Calu3 (cell line): ENCODE measurements around the gene CACNA1C. TPM values are rescaled to one million over a fixed set of nuclear protein-coding genes. Genes with fewer than 3 reads are reported as not detected.

Experiments used
- BruUV-seq: library from RNA; stranded (reverse); fragments of 400-500 nt; replicated peaks from 2 replicates; lab custom pipeline; 2021; lab: Mats Ljungman, UMichigan
- CTCF ChIA-PET: fragments of 300-600 bp; sonication (Branson Sonifier 250); formaldehyde crosslinking; loops from one replicate; lab custom pipeline; 2022; ENCODE audit warnings: antibody characterized with exemption; lab: Charles Lee
- DNase-seq: peaks from one replicate; pipeline ENCODE4 v3.0.0; 2022
- H3K27ac Mint-ChIP-seq: one replicate; pipeline ENCODE4 v1.8.0; 2022; ENCODE audit warnings: mixed read lengths; ENCODE audit not compliant: unreplicated experiment
- H3K27me3 Mint-ChIP-seq: one replicate; pipeline ENCODE4 v1.8.0; 2022; ENCODE audit warnings: mixed read lengths; ENCODE audit not compliant: unreplicated experiment
- H3K36me3 Mint-ChIP-seq: one replicate; pipeline ENCODE4 v1.8.0; 2022; ENCODE audit warnings: mild to moderate bottlenecking, moderate library complexity, mixed read lengths; ENCODE audit not compliant: insufficient read depth, unreplicated experiment
- H3K4me1 Mint-ChIP-seq: one replicate; pipeline ENCODE4 v1.8.0; 2022; ENCODE audit warnings: mild to moderate bottlenecking, low read depth, mixed read lengths; ENCODE audit not compliant: unreplicated experiment
- H3K4me3 Mint-ChIP-seq: one replicate; pipeline ENCODE4 v1.8.0; 2022; ENCODE audit warnings: mild to moderate bottlenecking, low read depth, moderate library complexity, mixed read lengths; ENCODE audit not compliant: unreplicated experiment
- H3K9me3 Mint-ChIP-seq: one replicate; pipeline ENCODE4 v1.8.0; 2022; ENCODE audit warnings: low read depth, mixed read lengths; ENCODE audit not compliant: unreplicated experiment
- intact Hi-C: fragments of 100-400 bp; cut with micrococcal nuclease; formaldehyde crosslinking; loops from one replicate; pipeline ENCODE4 v1.10.0; 2022; ENCODE audit not compliant: unreplicated experiment
- total RNA-seq: library from RNA; stranded (reverse); gene quantifications from 2 replicates; pipeline ENCODE4 v1.2.3, GENCODE V29; 2022
- TF ChIP-seq, protein P1 (sequence below): fragments of 200-600 bp; IDR thresholded peaks from one replicate; pipeline ENCODE4 v1.8.0; 2022; ENCODE audit warnings: antibody characterized with exemption; ENCODE audit not compliant: unreplicated experiment

CACNA1C gene
- total RNA-seq, 1 experiment from 2014 or later = not detected

DNA sequence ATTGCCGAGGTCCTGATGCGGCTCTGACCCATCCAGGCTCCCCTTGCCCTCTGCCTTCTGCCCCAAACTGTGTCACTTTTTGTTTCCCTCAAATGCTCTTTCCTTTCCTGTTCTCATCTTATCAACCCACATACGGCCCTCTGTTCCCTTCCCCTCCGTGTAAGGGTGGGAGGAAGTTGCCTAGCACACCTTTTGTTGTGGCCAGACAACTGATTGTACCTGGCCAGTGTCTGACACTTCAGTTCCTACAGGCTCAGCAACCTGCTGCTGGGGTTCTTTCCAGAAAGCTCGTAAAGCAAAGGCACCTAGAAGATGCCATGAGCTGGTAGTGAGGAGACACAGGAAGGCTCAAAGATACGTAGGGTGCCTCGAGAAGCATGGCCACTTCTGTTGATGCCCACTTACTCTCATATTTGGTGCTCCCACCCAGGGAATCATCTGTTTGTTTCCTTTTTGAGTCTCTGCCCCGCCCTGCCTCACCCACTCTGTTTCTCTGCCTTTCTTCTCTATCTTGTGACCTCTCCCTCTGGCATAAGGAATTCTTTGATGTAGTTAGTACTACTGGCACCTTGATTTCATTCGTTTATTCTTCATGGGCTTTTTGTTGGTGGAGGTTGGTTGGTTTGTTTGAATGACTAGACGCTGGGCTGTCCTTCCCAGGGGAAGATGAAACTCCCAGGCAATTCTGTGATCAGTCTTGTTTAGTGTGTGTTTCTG, 589.5 kb downstream of the CACNA1C start:
- H3K4me1 Mint-ChIP-seq = no peaks in the 10 kb centered on the region
- TF ChIP-seq, protein P1, sequence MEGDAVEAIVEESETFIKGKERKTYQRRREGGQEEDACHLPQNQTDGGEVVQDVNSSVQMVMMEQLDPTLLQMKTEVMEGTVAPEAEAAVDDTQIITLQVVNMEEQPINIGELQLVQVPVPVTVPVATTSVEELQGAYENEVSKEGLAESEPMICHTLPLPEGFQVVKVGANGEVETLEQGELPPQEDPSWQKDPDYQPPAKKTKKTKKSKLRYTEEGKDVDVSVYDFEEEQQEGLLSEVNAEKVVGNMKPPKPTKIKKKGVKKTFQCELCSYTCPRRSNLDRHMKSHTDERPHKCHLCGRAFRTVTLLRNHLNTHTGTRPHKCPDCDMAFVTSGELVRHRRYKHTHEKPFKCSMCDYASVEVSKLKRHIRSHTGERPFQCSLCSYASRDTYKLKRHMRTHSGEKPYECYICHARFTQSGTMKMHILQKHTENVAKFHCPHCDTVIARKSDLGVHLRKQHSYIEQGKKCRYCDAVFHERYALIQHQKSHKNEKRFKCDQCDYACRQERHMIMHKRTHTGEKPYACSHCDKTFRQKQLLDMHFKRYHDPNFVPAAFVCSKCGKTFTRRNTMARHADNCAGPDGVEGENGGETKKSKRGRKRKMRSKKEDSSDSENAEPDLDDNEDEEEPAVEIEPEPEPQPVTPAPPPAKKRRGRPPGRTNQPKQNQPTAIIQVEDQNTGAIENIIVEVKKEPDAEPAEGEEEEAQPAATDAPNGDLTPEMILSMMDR = no peak
- no peaks in the 10 kb centered on the region for H3K36me3 Mint-ChIP-seq
- no peaks in the 10 kb centered on the region for H3K9me3 Mint-ChIP-seq
- BruUV-seq = no TSS peak
- peaks cover 75% of the 10 kb centered on the region for H3K27me3 Mint-ChIP-seq
- CTCF ChIA-PET = no interaction called here
- no peak overlapping the region for H3K4me3 Mint-ChIP-seq
- DNase-seq = no peak
- intact Hi-C loops = no loop called here
- no peak overlapping the region for H3K27ac Mint-ChIP-seq

DNA sequence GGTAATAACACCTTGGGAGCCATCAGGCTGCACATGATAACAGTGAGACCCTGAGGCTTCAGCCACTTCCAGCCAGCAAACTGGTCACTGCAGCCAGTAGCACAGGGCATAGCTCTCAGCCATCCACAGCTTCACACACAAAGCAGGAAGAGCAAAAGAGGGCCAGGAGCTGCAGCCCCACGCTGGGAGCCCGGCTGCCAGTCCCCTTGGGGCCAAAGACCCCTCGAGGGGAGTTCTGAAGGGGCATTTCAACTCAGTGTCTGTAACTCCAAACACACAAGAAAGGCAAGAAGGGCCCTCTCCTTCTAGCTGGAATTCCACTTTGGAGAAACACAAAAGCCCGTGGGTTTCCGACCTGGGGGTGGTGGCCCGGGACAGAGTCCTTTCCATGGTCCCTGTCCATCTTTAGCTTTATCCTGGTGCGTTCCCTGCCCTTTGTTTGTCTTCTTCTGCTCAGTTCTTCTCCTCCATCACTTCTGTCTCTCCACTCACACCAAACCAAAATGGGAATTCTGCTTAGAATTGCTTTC, 590.2 kb downstream of the CACNA1C start:
- no peaks in the 10 kb centered on the region for H3K36me3 Mint-ChIP-seq
- no TSS peak for BruUV-seq
- intact Hi-C loops = no loop called here
- TF ChIP-seq, protein P1 = no peak
- CTCF ChIA-PET = no interaction called here
- H3K9me3 Mint-ChIP-seq = no peaks in the 10 kb centered on the region
- no peak overlapping the region for H3K27ac Mint-ChIP-seq
- H3K27me3 Mint-ChIP-seq = peaks cover 75% of the 10 kb centered on the region
- H3K4me3 Mint-ChIP-seq = no peak overlapping the region
- no peak for DNase-seq
- H3K4me1 Mint-ChIP-seq = no peaks in the 10 kb centered on the region

DNA sequence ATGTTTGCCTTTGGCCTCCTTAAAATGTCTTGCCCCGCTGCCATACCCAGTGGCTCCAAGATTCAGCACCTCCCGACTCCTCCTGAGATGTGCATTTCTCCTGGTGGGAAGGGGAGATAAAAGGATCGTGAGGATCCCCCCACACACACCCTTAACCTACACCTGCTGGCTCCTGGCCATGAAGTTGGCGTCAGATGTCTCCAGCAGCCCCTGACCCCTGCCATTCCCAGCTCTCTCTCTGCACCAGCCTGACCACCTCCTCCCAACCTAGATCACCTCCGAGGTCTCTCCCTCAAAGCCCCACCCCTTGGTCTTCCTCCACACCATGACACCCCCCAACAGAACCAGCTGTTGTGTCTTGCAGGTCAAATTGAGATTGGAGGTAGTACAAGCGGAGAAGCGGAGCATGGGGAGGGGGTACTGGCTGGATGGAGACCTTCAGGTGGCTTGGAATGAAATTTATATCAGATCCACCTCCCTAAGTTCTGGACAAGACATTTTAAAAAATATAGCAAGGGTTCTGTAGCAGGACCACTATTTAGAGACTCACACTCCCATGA, 590.9 kb downstream of the CACNA1C start:
- no peak overlapping the region for H3K27ac Mint-ChIP-seq
- no peaks in the 10 kb centered on the region for H3K4me1 Mint-ChIP-seq
- TF ChIP-seq, protein P1 = no peak
- H3K36me3 Mint-ChIP-seq = no peaks in the 10 kb centered on the region
- no TSS peak for BruUV-seq
- intact Hi-C loops = no loop called here
- DNase-seq = no peak
- no peaks in the 10 kb centered on the region for H3K9me3 Mint-ChIP-seq
- H3K4me3 Mint-ChIP-seq = no peak overlapping the region
- peaks cover 75% of the 10 kb centered on the region for H3K27me3 Mint-ChIP-seq
- CTCF ChIA-PET = no interaction called here

DNA sequence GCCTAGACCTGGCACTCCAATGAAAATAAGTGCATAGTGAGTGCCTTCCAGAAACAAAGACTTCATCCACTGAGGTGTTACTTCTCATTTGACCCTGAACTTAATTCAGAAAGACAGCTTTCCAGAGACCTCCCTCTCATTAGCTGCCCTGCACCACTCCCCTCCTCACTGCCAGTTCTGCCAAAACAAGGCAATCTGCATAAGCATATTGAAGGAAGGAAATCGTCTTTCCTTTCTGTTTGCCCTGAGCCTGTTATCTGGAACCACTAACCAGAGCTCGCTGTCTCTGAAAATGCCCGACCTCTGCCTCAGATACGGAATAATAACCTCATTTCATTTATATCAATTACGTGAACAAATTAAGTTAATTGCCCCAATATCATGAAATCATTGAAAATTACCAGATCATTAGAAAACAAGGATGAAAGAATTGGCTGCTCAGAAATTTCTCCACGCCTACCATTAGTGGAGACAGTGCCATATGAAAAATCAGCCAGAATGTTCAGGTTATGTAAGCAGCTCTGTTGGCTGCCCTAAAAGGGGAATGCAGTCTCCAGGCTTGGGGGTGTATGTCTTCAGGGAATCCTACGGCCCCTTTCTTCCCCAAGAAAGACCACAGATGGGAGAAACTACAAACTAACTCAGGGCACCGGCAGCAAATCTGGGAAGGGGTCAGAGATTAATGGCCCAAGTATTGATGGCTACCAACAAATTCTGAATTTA, 592.1 kb downstream of the CACNA1C start:
- intact Hi-C loops = no loop called here
- Mint-ChIP-seq H3K36me3 (no peaks in the 10 kb centered on the region), H3K27ac (no peak overlapping the region), H3K27me3 (peaks cover 82% of the 10 kb centered on the region), H3K4me3 (no peak overlapping the region), H3K4me1 (no peaks in the 10 kb centered on the region), H3K9me3 (no peaks in the 10 kb centered on the region)
- DNase-seq = no peak
- CTCF ChIA-PET = no interaction called here
- TF ChIP-seq, protein P1 = no peak
- BruUV-seq = no TSS peak
